HAP-1 (cell line): ENCODE measurements around the gene CTNNAL1.
"Not testable (repeated sequence)": the region's sequence is repeated elsewhere in the genome, so short reads cannot be mapped to it uniquely, and the experiment has no call there.

Experiments
- DNase-seq, 2 experiments: peaks; one replicate each; pipeline ENCODE4 v3.0.0-alpha.2; 2016 to 2020; ENCODE audit warnings: low spot score in 2 of 2
- H3K27me3 ChIP-seq: fragments of 250-450 bp; sonication (Bioruptor Pico); 2 replicates; pipeline ENCODE4 v1.5.1; 2020; ENCODE audit warnings: low read depth, mild to moderate bottlenecking, moderate library complexity
- H3K36me3 ChIP-seq: fragments of 250-450 bp; sonication (Bioruptor Pico); replicated peaks from 2 replicates; pipeline ENCODE4 v1.5.1; 2020; ENCODE audit warnings: mild to moderate bottlenecking
- H3K4me1 ChIP-seq: fragments of 250-450 bp; sonication (Bioruptor Pico); 2 replicates; pipeline ENCODE4 v1.5.1; 2020; ENCODE audit warnings: mild to moderate bottlenecking
- H3K4me3 ChIP-seq: fragments of 250-450 bp; sonication (Bioruptor Pico); 2 replicates; pipeline ENCODE4 v1.5.1; 2020; ENCODE audit warnings: mild to moderate bottlenecking, moderate library complexity
- H3K9me3 ChIP-seq: fragments of 250-450 bp; sonication (Bioruptor Pico); 2 replicates; pipeline ENCODE4 v1.5.1; 2020; ENCODE audit warnings: mild to moderate bottlenecking, moderate library complexity
- in situ Hi-C: fragments of 300-500 bp; cut with MboI; formaldehyde crosslinking; loops from 3 replicates; pipeline ENCODE4 v1.14.3; 2020; ENCODE audit warnings: low sequenced_read_pairs, inconsistent platforms, mixed read lengths

The CTNNAL1 gene, protein sequence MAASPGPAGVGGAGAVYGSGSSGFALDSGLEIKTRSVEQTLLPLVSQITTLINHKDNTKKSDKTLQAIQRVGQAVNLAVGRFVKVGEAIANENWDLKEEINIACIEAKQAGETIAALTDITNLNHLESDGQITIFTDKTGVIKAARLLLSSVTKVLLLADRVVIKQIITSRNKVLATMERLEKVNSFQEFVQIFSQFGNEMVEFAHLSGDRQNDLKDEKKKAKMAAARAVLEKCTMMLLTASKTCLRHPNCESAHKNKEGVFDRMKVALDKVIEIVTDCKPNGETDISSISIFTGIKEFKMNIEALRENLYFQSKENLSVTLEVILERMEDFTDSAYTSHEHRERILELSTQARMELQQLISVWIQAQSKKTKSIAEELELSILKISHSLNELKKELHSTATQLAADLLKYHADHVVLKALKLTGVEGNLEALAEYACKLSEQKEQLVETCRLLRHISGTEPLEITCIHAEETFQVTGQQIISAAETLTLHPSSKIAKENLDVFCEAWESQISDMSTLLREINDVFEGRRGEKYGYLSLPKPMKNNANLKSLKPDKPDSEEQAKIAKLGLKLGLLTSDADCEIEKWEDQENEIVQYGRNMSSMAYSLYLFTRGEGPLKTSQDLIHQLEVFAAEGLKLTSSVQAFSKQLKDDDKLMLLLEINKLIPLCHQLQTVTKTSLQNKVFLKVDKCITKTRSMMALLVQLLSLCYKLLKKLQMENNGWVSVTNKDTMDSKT

GRCh38 chr9:109012876-109013678, at the start of gene CTNNAL1:
TSS of gene CTNNAL1 (minus strand) at chr9:109013499. CDS start at chr9:109013442, 57 bp downstream.
- Histone ChIP-seq H3K9me3 (no peaks in the 10 kb centered on the region), H3K36me3 (peaks cover 3% of the 10 kb centered on the region; the same call in 1 of the 2 replicates), H3K4me3 (peak within 1 kb of the TSS; percentile 72), H3K27me3 (no peaks in the 10 kb centered on the region), H3K4me1 (peaks cover 20% of the 10 kb centered on the region)
- in situ Hi-C loops: no loop called here
- peak; percentile 87 to 99 for DNase-seq

DNA sequence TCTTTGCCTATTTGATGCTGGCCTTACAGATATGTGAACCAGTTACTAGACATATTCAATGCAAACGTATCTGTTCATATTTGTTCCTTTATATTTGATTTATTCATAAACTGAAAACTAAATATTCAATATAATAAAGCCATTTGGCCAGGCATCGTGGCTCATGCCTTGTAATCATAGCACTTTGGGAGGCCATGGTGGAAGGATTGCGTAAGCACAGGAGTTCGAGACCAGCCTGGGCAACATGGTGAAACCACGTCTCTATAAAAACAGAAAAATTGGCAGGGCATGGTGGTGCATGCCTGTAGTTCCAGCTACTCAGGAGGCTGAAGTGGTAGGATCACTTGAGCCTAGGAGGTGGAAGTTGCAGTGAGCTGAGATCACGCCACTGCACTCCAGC, 49.2 kb upstream of the CTNNAL1 start:
- Histone ChIP-seq H3K27me3 (no peaks in the 10 kb centered on the region), H3K4me3 (no peak overlapping the region), H3K36me3 (peaks cover 80% of the 10 kb centered on the region), H3K4me1 (no peaks in the 10 kb centered on the region), H3K9me3 (no peaks in the 10 kb centered on the region)
- no peak for DNase-seq
- in situ Hi-C loops: no loop called here

DNA sequence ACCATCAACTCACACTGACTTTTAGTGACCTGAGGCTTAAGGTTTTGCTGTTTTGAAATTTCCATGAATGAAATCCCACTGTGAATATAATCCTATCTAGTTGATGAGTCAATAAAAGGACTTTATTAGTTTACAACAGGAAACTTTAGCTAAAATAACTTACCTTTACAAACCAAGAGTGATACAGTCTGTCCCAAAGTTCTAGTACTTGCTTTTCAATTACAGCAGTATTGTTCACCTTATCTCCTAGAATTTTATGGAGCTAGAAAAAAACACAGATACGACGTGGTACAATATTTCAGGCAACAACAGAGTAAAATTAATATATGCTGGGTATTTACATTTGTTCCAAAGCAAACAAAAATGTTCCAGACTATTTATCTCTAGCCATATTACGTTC, 46.9 kb upstream of the CTNNAL1 start:
- Histone ChIP-seq H3K36me3 (peaks cover 84% of the 10 kb centered on the region), H3K4me3 (no peak overlapping the region), H3K4me1 (no peaks in the 10 kb centered on the region), H3K9me3 (no peaks in the 10 kb centered on the region), H3K27me3 (no peaks in the 10 kb centered on the region)
- no peak for DNase-seq
- in situ Hi-C loops: no loop called here

DNA sequence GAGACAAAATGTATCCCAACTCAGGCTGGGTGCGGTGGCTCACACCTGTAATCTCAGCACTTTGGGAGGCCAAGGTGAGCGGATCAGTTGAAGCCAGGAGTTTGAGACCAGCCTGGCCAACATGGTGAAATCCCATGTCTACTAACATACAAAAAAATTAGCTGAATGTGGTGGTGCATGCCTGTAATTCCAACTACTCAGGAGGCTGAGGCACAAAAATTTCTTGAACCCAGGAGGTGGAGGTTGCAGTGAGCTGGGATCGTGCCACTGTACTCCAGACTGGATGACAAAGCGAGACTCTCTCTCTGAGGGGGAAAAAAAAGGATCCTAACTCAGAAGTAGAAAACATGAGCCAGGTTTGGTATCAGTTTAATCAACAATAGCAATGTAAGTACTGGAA, 39.8 kb upstream of the CTNNAL1 start:
- H3K9me3 ChIP-seq, H3K4me1 ChIP-seq, H3K4me3 ChIP-seq, H3K27me3 ChIP-seq, in situ Hi-C loops, DNase-seq: not testable (repeated sequence)
- peaks cover 74% of the 10 kb centered on the region for H3K36me3 ChIP-seq

GRCh38 chr9:109052416-109052815, 39.1 kb upstream of the CTNNAL1 start:
- Histone ChIP-seq H3K36me3 (peaks cover 79% of the 10 kb centered on the region), H3K27me3 (no peaks in the 10 kb centered on the region), H3K4me3 (no peak overlapping the region), H3K4me1 (no peaks in the 10 kb centered on the region), H3K9me3 (no peaks in the 10 kb centered on the region)
- in situ Hi-C loops: no loop called here
- no peak for DNase-seq

GRCh38 chr9:109051733-109052132, 38.4 kb upstream of the CTNNAL1 start:
- Histone ChIP-seq H3K27me3 (no peaks in the 10 kb centered on the region), H3K9me3 (no peaks in the 10 kb centered on the region), H3K36me3 (peaks cover 79% of the 10 kb centered on the region), H3K4me1 (no peaks in the 10 kb centered on the region), H3K4me3 (no peak overlapping the region)
- in situ Hi-C loops: no loop called here
- no peak for DNase-seq

GRCh38 chr9:109050444-109050843, 37.1 kb upstream of the CTNNAL1 start:
- DNase-seq: no peak
- Histone ChIP-seq H3K9me3 (no peaks in the 10 kb centered on the region), H3K4me1 (no peaks in the 10 kb centered on the region), H3K4me3 (no peak overlapping the region), H3K27me3 (no peaks in the 10 kb centered on the region), H3K36me3 (peaks cover 83% of the 10 kb centered on the region)
- in situ Hi-C loops: no loop called here

- H3K9me3 ChIP-seq: no peaks in the 10 kb centered on the region
- peaks cover 83% of the 10 kb centered on the region for H3K36me3 ChIP-seq
- DNase-seq: no peak
- H3K4me3 ChIP-seq: no peak overlapping the region
- H3K4me1 ChIP-seq: no peaks in the 10 kb centered on the region
- in situ Hi-C loops: no loop called here
- no peaks in the 10 kb centered on the region for H3K27me3 ChIP-seq
These were observed 35.5 kb upstream of the CTNNAL1 start for GRCh38 chr9:109048822-109049221.

GRCh38 chr9:109047259-109047658, 34.0 kb upstream of the CTNNAL1 start:
- no peak overlapping the region for H3K4me3 ChIP-seq
- in situ Hi-C loops: no loop called here
- H3K27me3 ChIP-seq: no peaks in the 10 kb centered on the region
- no peaks in the 10 kb centered on the region for H3K4me1 ChIP-seq
- no peaks in the 10 kb centered on the region for H3K9me3 ChIP-seq
- DNase-seq: no peak
- H3K36me3 ChIP-seq: peaks cover 82% of the 10 kb centered on the region

DNA sequence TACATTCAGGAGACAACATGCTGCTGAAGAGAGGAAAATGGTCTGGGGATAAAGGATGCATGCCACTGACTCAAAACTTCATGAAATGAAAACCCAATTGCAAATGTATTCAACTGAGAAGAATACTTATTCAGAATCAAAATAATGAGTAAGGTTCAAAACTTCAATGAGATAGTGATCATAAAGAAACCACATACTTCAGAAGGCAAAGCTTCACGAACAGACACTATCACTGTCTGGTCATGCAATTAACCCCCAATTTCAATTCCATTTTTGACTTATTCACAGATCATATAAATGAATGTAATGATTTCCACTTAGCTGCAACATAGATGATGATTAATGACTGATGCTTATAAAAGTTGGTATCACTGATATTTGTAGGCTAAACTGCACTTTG, 33.0 kb upstream of the CTNNAL1 start:
- Histone ChIP-seq H3K27me3 (no peaks in the 10 kb centered on the region), H3K9me3 (no peaks in the 10 kb centered on the region), H3K4me1 (no peaks in the 10 kb centered on the region), H3K4me3 (no peak overlapping the region), H3K36me3 (peaks cover 80% of the 10 kb centered on the region)
- DNase-seq: no peak
- in situ Hi-C loops: no loop called here

- H3K4me3 ChIP-seq: no peak overlapping the region
- H3K4me1 ChIP-seq: no peaks in the 10 kb centered on the region
- H3K9me3 ChIP-seq: no peaks in the 10 kb centered on the region
- no peak for DNase-seq
- in situ Hi-C loops: no loop called here
- H3K36me3 ChIP-seq: peaks cover 55% of the 10 kb centered on the region
- no peaks in the 10 kb centered on the region for H3K27me3 ChIP-seq
These were observed 30.3 kb upstream of the CTNNAL1 start for GRCh38 chr9:109043578-109043977.

DNA sequence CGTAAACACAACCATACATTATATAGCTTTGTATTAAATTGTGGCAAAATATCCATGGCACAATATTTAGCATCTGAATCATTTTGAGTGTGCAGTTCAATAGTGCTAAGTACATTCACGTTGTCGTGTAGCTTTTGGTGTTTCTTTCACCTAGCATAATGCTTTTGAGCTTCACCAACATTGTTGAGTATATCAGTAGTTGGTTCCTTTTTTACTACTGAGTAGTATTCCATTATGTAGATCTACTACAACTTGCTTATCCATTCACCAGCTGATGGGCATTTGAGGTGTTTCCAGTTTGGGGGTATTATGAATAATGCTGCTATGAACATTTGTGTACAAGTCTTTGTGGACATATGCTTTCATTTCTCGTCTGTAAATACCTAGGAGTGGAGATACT, 27.3 kb upstream of the CTNNAL1 start:
- no peaks in the 10 kb centered on the region for H3K4me1 ChIP-seq
- in situ Hi-C loops: no loop called here
- H3K36me3 ChIP-seq: peaks cover 52% of the 10 kb centered on the region
- H3K9me3 ChIP-seq: no peaks in the 10 kb centered on the region
- no peak for DNase-seq
- H3K27me3 ChIP-seq: no peaks in the 10 kb centered on the region
- H3K4me3 ChIP-seq: no peak overlapping the region

- in situ Hi-C loops: no loop called here
- no peaks in the 10 kb centered on the region for H3K4me1 ChIP-seq
These were observed 26.2 kb upstream of the CTNNAL1 start for GRCh38 chr9:109039539-109039938.

More at GRCh38 chr9:109039539-109039938, 26.2 kb upstream of the CTNNAL1 start:
- Histone ChIP-seq H3K9me3 (no peaks in the 10 kb centered on the region), H3K4me3 (no peak overlapping the region), H3K36me3 (peaks cover 52% of the 10 kb centered on the region), H3K27me3 (no peaks in the 10 kb centered on the region)
- no peak for DNase-seq
